Subcutaneous adipose tissue (tissue), 4 donors: ENCODE results near the gene SCNN1B. TPM values are rescaled to one million over a fixed set of nuclear protein-coding genes. Genes with fewer than 3 reads are reported as not detected.

Experiments used
- total RNA-seq, 4 donors: library from RNA; depleted of rRNA; stranded (reverse); fragments of >200 nt; gene quantifications; one replicate each; pipeline ENCODE4 v1.1.0, GENCODE V29; 2016
- TF ChIP-seq, protein P1 (sequence below): fragments of 450-650 bp; IDR thresholded peaks from one replicate; pipeline ENCODE4 v1.5.1; 2016; ENCODE audit warnings: low read depth, mild to moderate bottlenecking, control low read depth, antibody characterized with exemption, moderate library complexity

The SCNN1B gene
- total RNA-seq, 4 donors from 2014 or later: 1.9 to 30.3 (median 5.6) TPM

DNA sequence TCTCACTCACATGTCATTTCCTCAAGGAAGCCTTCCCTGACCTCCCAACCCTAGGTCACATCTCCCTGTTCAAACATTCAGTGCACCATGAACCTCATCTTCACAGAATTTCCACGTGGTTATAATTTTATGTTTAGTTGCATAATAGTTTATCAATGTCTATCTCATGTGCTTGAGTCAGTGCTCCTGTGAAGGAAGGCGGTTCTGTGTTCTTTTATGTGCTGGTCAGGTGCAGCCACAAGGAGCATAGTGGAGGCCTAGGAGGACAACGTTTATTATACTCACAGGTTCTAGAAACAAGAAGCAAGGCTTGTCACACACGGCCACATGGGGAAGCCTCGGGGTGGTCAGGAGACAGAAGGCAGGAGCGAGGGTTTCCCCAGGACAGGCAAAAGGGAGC lies 34.5 kb upstream of the SCNN1B start:
- TF ChIP-seq, protein P1, sequence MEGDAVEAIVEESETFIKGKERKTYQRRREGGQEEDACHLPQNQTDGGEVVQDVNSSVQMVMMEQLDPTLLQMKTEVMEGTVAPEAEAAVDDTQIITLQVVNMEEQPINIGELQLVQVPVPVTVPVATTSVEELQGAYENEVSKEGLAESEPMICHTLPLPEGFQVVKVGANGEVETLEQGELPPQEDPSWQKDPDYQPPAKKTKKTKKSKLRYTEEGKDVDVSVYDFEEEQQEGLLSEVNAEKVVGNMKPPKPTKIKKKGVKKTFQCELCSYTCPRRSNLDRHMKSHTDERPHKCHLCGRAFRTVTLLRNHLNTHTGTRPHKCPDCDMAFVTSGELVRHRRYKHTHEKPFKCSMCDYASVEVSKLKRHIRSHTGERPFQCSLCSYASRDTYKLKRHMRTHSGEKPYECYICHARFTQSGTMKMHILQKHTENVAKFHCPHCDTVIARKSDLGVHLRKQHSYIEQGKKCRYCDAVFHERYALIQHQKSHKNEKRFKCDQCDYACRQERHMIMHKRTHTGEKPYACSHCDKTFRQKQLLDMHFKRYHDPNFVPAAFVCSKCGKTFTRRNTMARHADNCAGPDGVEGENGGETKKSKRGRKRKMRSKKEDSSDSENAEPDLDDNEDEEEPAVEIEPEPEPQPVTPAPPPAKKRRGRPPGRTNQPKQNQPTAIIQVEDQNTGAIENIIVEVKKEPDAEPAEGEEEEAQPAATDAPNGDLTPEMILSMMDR: no peak

DNA sequence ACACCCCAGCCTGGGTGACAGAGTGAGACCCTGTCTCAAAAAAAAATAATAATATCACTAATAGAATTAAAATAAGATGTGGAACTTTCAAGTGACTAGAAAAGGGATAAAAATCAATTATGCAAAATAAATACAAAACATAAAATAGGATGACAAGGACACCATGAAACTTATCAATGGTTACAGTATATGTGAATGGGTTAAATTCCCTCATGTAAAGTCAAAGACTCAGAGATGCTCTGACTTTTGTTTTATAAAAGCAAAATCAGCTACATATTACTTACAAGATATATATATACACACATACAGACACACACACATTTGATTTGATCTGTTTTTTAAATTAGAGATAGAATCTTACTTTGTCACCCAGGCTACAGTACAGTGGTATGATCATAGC lies 33.5 kb upstream of the SCNN1B start:
- TF ChIP-seq, protein P1: no peak

- TF ChIP-seq, protein P1: no peak
Observed at GRCh38 chr16:23269248-23269953, 32.7 kb upstream of the SCNN1B start.

- TF ChIP-seq, protein P1: no peak
Observed at GRCh38 chr16:23270654-23271053, 31.4 kb upstream of the SCNN1B start.

GRCh38 chr16:23274968-23275367 lies 27.1 kb upstream of the SCNN1B start:
- TF ChIP-seq, protein P1: no peak

DNA sequence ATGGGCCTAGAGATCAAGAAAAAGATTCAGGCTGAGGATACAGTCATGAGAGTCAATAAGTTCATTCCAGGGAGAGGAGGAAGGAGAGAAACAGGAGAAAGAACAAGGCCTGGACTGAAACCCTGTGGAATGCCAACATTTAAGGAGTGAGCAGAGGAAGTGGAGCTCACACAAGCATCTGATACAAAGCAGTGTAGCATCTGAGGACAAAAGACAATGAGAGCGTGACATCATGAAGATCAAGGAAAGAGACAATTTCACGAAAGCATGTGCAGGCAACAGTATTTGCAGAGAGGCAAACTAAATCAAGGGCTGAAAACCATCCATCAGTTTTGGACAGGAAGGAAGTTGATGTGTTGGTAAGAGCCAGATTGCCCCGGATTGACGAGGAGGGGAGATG lies 25.3 kb upstream of the SCNN1B start:
- TF ChIP-seq, protein P1: no peak

DNA sequence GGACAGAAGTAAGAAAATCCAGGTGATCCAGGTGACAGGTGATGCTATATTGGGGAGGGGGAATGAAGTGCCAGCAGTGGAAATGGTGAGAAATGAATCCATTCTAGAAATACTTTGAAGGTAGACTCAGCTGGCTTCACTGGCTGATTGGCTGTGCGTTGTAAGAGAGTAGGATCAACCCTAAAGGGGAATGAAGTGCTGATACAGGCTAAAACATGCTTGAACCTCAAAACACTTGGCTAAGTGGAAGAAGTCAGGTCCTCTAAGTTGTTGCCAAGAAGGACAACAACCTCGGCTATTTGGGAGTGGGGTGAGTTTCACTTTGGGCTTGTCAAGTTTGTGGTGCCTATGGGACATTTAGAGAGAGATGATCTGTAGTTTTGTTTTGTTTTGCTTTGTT lies 24.1 kb upstream of the SCNN1B start:
- TF ChIP-seq, protein P1: no peak
